Measurements from ENCODE around the gene SLC12A6. TPM values are rescaled to one million over a fixed set of nuclear protein-coding genes. Genes with fewer than 3 reads are reported as not detected.

SLC12A6 gene
- total and polyA plus RNA-seq, 11 donors: 6.1 to 35.1 (median 23.0) TPM

DNA sequence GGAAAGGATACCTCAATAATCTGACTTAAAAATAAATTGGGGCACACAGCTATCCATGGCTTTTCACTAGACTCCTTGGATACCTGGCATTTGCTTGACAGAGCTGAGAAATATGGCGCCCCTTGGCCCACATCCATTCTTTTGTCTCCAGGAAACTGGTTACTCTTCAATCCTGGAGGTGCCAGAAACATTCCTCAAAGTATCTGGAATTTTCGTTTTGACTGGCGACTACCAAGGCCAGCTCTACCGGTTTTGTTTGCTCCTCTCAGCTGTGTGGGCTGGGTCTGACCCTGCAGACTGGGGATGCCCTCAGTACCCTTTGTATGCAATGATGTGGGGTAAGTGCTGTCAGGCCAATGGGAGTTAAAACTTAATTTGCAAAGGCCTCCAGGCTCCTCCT, 154.6 kb downstream of the SLC12A6 start:
- H3K36me3 ChIP-seq: no peaks in the 10 kb centered on the region
- H3K4me3 ChIP-seq: no peak overlapping the region
- H3K4me1 ChIP-seq: peaks cover 0 to 23% (median 4%) of the 10 kb centered on the region in 12 donors
- no peak for ATAC-seq
- TF ChIP-seq POLR2A (IDR thresholded peaks at IDR 0.05): no peak
- no peak for TF ChIP-seq CTCF (IDR thresholded peaks at IDR 0.05)
- DNase-seq: no peak
- H3K27ac ChIP-seq: no peak overlapping the region
- no peaks in the 10 kb centered on the region for H3K9me3 ChIP-seq
- WGBS, 4 donors: 59 to 77% (median 66%) methylated on average over 2 to 4 of the region's 4 CpGs
- H3K27me3 ChIP-seq: no peaks in the 10 kb centered on the region
- intact Hi-C loops (cut with DNase I): no loop called here

MicroRNAs encoded within 50 kb of the gene (microRNA counts, 767-probe panel; counts per million panel counts)
- microRNA hsa-miR-1233: 2,255 to 2,751 counts per million in 2 donors

Small RNA genes within 50 kb of the gene (microRNA-seq; reads per million reads assigned to microRNA genes)
- 0 reads per million in 4 donors for gene MIR1233-1

Other genes starting within 250 kb of the SLC12A6 start
- gene EMC7, start 235.9 kb downstream of the SLC12A6 start, total RNA-seq: 10 to 100 TPM; 28.9 to 95.2 (median 59.1) TPM
- gene EMC7, start 235.9 kb downstream of the SLC12A6 start, polyA plus RNA-seq: 100 to 1,000 TPM in 1 of 2 donors, 10 to 100 TPM in 1; 86.0 to 143 TPM
- gene PGBD4, start 235.7 kb downstream of the SLC12A6 start, total RNA-seq: 1 to 10 TPM in 8 of 9 donors, under 1 TPM in 1; 0.95 to 2.1 (median 1.7) TPM
- under 1 TPM; 0.86 to 0.91 TPM for gene PGBD4, start 235.7 kb downstream of the SLC12A6 start, polyA plus RNA-seq
- 10 to 100 TPM; 10.1 to 21.7 (median 15.8) TPM for gene KATNBL1, start 127.7 kb downstream of the SLC12A6 start, total RNA-seq
- gene KATNBL1, start 127.7 kb downstream of the SLC12A6 start, polyA plus RNA-seq: 10 to 100 TPM; 14.6 to 15.0 TPM
- 100 to 1,000 TPM in 2 of 9 donors, 10 to 100 TPM in 7; 65.1 to 159 (median 85.5) TPM for gene EMC4, start 112.8 kb downstream of the SLC12A6 start, total RNA-seq
- gene EMC4, start 112.8 kb downstream of the SLC12A6 start, polyA plus RNA-seq: 100 to 1,000 TPM; 160 to 163 TPM
- 100 to 1,000 TPM in 8 of 9 donors, 10 to 100 TPM in 1; 96.4 to 217 (median 132) TPM for gene NOP10, start 5.4 kb upstream of the SLC12A6 start, total RNA-seq
- gene NOP10, start 5.4 kb upstream of the SLC12A6 start, polyA plus RNA-seq: 100 to 1,000 TPM; 200 to 384 TPM
- not detected for gene NUTM1, start 5.5 kb upstream of the SLC12A6 start, total RNA-seq
- gene NUTM1, start 5.5 kb upstream of the SLC12A6 start, polyA plus RNA-seq: not detected
- gene LPCAT4, start 29.4 kb upstream of the SLC12A6 start, total RNA-seq: 10 to 100 TPM in 8 of 9 donors, 1 to 10 TPM in 1; 9.8 to 80.0 (median 44.8) TPM
- 10 to 100 TPM; 12.9 to 49.7 TPM for gene LPCAT4, start 29.4 kb upstream of the SLC12A6 start, polyA plus RNA-seq
- 10 to 100 TPM in 4 of 9 donors, 1 to 10 TPM in 5; 1.1 to 21.6 (median 8.9) TPM for gene GOLGA8A, start 100.0 kb upstream of the SLC12A6 start, total RNA-seq
- gene GOLGA8A, start 100.0 kb upstream of the SLC12A6 start, polyA plus RNA-seq: 10 to 100 TPM in 1 of 2 donors, 1 to 10 TPM in 1; 3.5 to 22.0 TPM
- gene GOLGA8B, start 245.9 kb upstream of the SLC12A6 start, total RNA-seq: 10 to 100 TPM; 10.5 to 39.0 (median 18.4) TPM
- 10 to 100 TPM in 1 of 2 donors, 1 to 10 TPM in 1; 3.6 to 23.4 TPM for gene GOLGA8B, start 245.9 kb upstream of the SLC12A6 start, polyA plus RNA-seq

Data from heart left ventricle (tissue), 16 donors.